ENCODE measurements around the gene WDR43.

WDR43 gene

GRCh38 chr2:28915939-28916338 is 21.5 kb downstream of the WDR43 start:
- DNase-seq: no peak

GRCh38 chr2:28926847-28927246 is 32.4 kb downstream of the WDR43 start:
- DNase-seq: no peak

- DNase-seq: no peak
These were observed 33.0 kb downstream of the WDR43 start for GRCh38 chr2:28927469-28927868.

- no peak for DNase-seq
These were observed 33.4 kb downstream of the WDR43 start for GRCh38 chr2:28927878-28928277.

GRCh38 chr2:28929581-28929980 is 35.1 kb downstream of the WDR43 start:
- DNase-seq: no peak

DNA sequence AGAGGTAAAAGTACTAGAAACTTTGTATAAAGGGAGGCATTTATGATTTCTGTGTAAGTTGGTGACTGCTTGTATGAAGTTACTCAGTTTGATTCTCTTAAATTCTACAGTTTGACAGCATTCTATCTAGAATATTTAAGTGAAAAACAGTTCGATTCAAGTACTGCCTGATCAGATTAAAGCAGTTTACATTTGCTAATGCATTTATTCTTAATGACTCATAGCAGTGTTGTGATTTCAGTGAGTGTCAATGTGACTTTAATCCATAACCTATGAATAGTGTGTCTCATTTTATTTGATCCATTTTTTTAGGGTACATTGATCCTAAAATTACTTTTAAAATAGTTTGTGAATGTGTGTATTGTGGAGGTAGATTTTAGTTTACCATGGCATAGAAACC is 35.7 kb downstream of the WDR43 start:
- DNase-seq: no peak

DNA sequence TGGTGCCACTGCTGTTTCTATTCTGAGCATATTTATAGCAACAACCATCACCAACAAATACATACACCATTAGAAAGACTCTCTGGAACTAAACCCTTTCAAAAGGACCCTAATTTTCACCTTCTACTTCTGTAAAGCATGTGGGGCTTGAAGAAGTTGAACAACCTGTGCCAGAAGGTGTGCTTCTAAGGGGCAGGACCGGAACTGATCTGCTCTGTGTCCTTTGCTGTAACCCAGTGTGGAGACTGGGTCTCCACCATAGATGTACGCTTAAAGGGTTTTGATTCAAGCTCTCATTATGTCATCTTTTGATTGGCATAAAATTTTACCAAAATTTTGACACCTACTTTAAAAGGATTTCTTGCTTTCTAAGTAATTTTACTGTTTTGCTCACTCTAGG is 40.3 kb downstream of the WDR43 start:
- DNase-seq: no peak

DNA sequence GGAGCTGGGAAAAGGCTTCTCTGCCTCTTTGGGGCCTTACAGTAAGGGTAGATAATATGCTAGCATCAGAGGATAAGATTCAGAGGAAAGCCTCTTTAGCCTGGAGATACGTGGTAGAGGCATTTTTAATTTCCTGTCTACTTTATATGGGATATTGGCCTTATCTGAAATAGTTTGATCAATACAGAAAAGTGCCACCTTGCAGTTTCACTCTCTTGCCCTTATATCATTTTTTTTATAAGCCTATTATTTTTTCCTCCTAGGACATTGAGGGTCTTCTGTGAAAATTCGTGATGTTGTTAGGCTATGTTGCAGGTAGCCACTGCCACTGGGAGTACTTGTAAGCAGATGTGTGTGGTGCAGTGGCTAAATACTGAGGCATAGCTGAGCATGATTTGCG is 46.5 kb downstream of the WDR43 start:
- no peak for DNase-seq

DNA sequence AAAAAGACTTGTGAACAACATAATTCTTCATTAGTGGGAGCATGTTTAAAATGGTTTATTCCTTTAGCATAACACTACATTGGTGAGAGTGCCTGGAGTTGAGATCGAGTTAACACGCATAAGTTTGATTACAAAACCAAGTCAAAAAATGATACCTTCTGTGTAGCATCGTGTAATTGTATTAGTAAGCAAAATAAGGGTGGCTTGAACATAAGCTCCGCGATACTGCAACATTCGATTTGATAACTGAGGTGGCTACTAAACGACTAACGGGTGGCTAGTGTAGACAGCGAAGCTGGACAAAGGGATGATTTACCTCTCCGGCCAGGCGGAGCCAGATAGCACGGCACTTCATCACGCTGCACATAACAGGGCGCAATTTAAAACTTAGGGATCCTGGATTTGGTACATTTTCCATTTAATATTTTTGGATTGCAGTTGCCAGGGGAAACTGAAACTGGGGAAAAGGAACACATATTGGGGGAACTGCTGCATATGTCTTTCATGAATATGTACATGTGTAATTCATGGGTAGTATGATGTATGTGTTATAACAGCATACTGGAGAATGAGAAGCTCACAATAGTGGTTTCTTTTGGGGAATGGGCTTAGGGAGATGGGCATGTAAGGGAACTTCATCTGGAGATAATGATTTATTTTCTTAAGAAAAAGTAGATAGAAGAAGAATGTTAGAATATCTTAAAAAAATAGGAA is 50.2 kb downstream of the WDR43 start:
- no peak for DNase-seq

- no peak for DNase-seq
These were observed 53.7 kb downstream of the WDR43 start for GRCh38 chr2:28948160-28948559.

- DNase-seq: no peak
These were observed 54.7 kb downstream of the WDR43 start for GRCh38 chr2:28949190-28949589.

- DNase-seq: no peak
These were observed 55.3 kb downstream of the WDR43 start for GRCh38 chr2:28949617-28950305.

GRCh38 chr2:28950941-28951630 is 56.6 kb downstream of the WDR43 start:
- DNase-seq: no peak

- no peak for DNase-seq
These were observed 57.7 kb downstream of the WDR43 start for GRCh38 chr2:28951910-28952835.

GRCh38 chr2:28952836-28953211 is 58.4 kb downstream of the WDR43 start:
- DNase-seq: peak in 1 of 2 donors; percentile 3

- no peak for DNase-seq
These were observed 61.0 kb downstream of the WDR43 start for GRCh38 chr2:28955467-28955866.

- DNase-seq: peak in 1 of 2 donors; percentile 7
These were observed 62.0 kb downstream of the WDR43 start for GRCh38 chr2:28956415-28956826.

DNA sequence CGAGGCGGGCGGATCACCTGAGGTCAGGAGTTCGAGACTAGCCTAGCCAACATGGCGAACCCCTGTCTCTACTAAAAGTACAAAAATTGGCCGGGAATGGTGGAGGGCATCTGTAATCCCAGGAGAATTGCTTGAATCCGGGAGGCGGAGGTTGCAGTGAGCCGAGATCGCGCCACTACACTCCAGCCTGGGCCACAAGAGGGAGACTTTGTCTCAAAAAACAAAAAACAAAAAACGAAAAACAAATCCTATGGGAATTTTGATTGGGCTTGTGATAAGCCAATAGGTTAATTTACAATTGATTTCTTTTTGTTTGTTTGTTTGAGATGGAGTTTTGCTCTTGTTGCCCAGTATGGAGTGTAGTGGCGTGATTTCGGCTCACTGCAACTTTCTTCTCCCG is 62.4 kb downstream of the WDR43 start:
- no peak for DNase-seq

GRCh38 chr2:28958689-28959088 is 64.2 kb downstream of the WDR43 start:
- peak; percentile 59 to 82 for DNase-seq

DNA sequence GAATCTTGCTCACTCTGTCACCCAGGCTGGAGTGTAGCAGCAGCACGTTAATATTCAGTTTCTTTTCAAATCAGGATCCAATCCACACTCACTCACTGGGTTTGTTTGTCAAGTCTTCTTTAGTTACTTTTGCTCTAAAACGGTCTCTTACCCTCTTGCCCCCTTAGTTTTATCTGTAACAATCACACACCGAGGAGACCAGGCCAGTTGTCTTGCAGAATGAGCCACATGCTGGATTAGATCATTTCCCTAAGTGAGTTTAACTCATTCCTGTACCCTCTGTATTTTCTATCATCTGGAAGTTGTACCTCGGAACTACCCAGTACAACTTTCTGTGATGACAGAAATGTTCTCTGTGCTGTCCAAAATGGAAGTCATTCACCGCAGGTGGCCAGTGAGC is 65.9 kb downstream of the WDR43 start:
- no peak for DNase-seq

- DNase-seq: no peak
These were observed 68.0 kb downstream of the WDR43 start for GRCh38 chr2:28962505-28962904.

- DNase-seq: peak; percentile 12 to 18
These were observed 76.1 kb downstream of the WDR43 start for GRCh38 chr2:28970464-28971160.

Data from hippocampal formation (tissue), 2 donors.